ENCODE data around the gene KCNH4. TPM values are rescaled to one million over a fixed set of nuclear protein-coding genes. Genes with fewer than 3 reads are reported as not detected.
A peak's percentile ranks its signal among the peaks of the same experiment; 100 is the strongest.

The KCNH4 gene
- total and polyA plus RNA-seq, 2 donors: 0.05 to 0.09 TPM

- H3K36me3 ChIP-seq (ENCODE audit: control insufficient read depth in 2 of 2, insufficient read depth in 2 of 2, low read length in 1 of 2): peaks cover 13 to 18% of the 10 kb centered on the region in 2 donors
- WGBS: 80% methylated on average over 7 of the region's 7 CpGs
- H3K9me3 ChIP-seq (ENCODE audit: control insufficient read depth in 2 of 2, insufficient read depth in 1 of 2, low read length in 1 of 2): no peaks in the 10 kb centered on the region
- H3K4me1 ChIP-seq (ENCODE audit: control insufficient read depth in 2 of 2, insufficient read depth in 2 of 2, low read length in 2 of 2): peaks cover 6 to 27% of the 10 kb centered on the region in 2 donors
- H3K4me3 ChIP-seq (ENCODE audit: low read length in 2 of 2): peak overlapping the region; percentile 52 to 81
- no peak overlapping the region for H3K27ac ChIP-seq (ENCODE audit: low read depth in 1 of 2, low read length in 1 of 2)
- no peak for DNase-seq (ENCODE audit: low read depth in 6 of 9, low spot score in 9 of 9)
- H3K27me3 ChIP-seq (ENCODE audit: control insufficient read depth in 2 of 2, insufficient read depth in 1 of 2, low read length in 1 of 2): no peaks in the 10 kb centered on the region
Measured at GRCh38 chr17:42120161-42120769, 60.7 kb downstream of the KCNH4 start.

DNA sequence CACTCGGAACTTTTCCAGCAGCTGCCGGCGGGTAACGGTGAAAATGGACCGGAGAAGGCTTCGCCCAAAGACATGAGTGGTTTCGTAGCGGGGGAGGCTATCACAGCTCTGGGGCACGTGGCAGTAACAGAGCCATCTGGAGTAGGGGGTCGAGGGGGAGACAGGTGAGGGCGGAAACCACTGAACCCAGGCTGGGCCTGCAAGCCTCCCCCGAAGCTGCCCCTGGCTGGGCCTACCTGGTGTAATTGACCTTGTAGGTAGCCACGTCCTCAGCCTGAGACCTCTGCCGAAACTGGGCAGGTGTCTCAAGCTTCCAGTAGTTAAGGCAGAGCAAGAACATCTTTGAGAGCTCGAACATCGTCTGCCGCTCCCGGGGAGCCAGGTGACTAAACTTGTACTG, 61.6 kb downstream of the KCNH4 start:
- Histone ChIP-seq H3K36me3 (ENCODE audit: control insufficient read depth in 2 of 2, insufficient read depth in 2 of 2, low read length in 1 of 2) (peaks cover 10% of the 10 kb centered on the region in 2 donors), H3K27ac (ENCODE audit: low read depth in 1 of 2, low read length in 1 of 2) (no peak overlapping the region), H3K27me3 (ENCODE audit: control insufficient read depth in 2 of 2, insufficient read depth in 1 of 2, low read length in 1 of 2) (no peaks in the 10 kb centered on the region), H3K4me1 (ENCODE audit: control insufficient read depth in 2 of 2, insufficient read depth in 2 of 2, low read length in 2 of 2) (peaks cover 6 to 27% of the 10 kb centered on the region in 2 donors), H3K9me3 (ENCODE audit: control insufficient read depth in 2 of 2, insufficient read depth in 1 of 2, low read length in 1 of 2) (no peaks in the 10 kb centered on the region), H3K4me3 (ENCODE audit: low read length in 2 of 2) (no peak overlapping the region)
- 96% methylated on average over 18 of the region's 18 CpGs for WGBS
- DNase-seq (ENCODE audit: low read depth in 6 of 9, low spot score in 9 of 9): no peak

- Histone ChIP-seq H3K9me3 (ENCODE audit: control insufficient read depth in 2 of 2, insufficient read depth in 1 of 2, low read length in 1 of 2) (no peaks in the 10 kb centered on the region), H3K4me3 (ENCODE audit: low read length in 2 of 2) (no peak overlapping the region), H3K27me3 (ENCODE audit: control insufficient read depth in 2 of 2, insufficient read depth in 1 of 2, low read length in 1 of 2) (no peaks in the 10 kb centered on the region), H3K36me3 (ENCODE audit: control insufficient read depth in 2 of 2, insufficient read depth in 2 of 2, low read length in 1 of 2) (peaks cover 10% of the 10 kb centered on the region in 2 donors), H3K27ac (ENCODE audit: low read depth in 1 of 2, low read length in 1 of 2) (no peak overlapping the region), H3K4me1 (ENCODE audit: control insufficient read depth in 2 of 2, insufficient read depth in 2 of 2, low read length in 2 of 2) (peaks cover 6 to 27% of the 10 kb centered on the region in 2 donors)
- peak in 2 of 9 donors; percentile 59 to 72 for DNase-seq (ENCODE audit: low read depth in 6 of 9, low spot score in 9 of 9)
- WGBS: 91% methylated on average over 2 of the region's 2 CpGs
Measured at GRCh38 chr17:42118545-42118944, 62.4 kb downstream of the KCNH4 start.

DNA sequence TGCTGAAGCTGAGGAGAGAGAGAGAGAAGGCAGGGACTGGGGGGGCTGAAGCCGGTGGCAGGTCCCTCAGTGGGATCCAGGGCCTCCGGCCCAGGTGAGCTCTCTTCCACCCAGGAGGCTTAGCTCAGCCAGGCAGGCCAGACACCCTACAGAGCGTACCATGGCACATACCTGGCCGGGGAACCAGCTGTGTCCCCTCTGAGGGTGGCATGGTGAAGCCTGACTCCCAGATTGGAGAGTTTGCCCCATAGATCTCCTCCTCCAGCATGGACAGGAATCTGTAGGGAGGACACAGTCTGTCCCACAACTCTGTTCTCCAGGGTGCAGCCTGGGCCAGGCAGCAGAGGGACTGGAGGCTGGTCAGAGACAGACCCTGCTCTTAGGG, 62.8 kb downstream of the KCNH4 start:
- H3K27me3 ChIP-seq (ENCODE audit: control insufficient read depth in 2 of 2, insufficient read depth in 1 of 2, low read length in 1 of 2): no peaks in the 10 kb centered on the region
- DNase-seq (ENCODE audit: low read depth in 6 of 9, low spot score in 9 of 9): no peak
- peaks cover 10% of the 10 kb centered on the region in 2 donors for H3K36me3 ChIP-seq (ENCODE audit: control insufficient read depth in 2 of 2, insufficient read depth in 2 of 2, low read length in 1 of 2)
- WGBS: 99% methylated on average over 4 of the region's 4 CpGs
- no peak overlapping the region for H3K4me3 ChIP-seq (ENCODE audit: low read length in 2 of 2)
- no peak overlapping the region for H3K27ac ChIP-seq (ENCODE audit: low read depth in 1 of 2, low read length in 1 of 2)
- peaks cover 9 to 32% of the 10 kb centered on the region in 2 donors for H3K4me1 ChIP-seq (ENCODE audit: control insufficient read depth in 2 of 2, insufficient read depth in 2 of 2, low read length in 2 of 2)
- no peaks in the 10 kb centered on the region for H3K9me3 ChIP-seq (ENCODE audit: control insufficient read depth in 2 of 2, insufficient read depth in 1 of 2, low read length in 1 of 2)

DNA sequence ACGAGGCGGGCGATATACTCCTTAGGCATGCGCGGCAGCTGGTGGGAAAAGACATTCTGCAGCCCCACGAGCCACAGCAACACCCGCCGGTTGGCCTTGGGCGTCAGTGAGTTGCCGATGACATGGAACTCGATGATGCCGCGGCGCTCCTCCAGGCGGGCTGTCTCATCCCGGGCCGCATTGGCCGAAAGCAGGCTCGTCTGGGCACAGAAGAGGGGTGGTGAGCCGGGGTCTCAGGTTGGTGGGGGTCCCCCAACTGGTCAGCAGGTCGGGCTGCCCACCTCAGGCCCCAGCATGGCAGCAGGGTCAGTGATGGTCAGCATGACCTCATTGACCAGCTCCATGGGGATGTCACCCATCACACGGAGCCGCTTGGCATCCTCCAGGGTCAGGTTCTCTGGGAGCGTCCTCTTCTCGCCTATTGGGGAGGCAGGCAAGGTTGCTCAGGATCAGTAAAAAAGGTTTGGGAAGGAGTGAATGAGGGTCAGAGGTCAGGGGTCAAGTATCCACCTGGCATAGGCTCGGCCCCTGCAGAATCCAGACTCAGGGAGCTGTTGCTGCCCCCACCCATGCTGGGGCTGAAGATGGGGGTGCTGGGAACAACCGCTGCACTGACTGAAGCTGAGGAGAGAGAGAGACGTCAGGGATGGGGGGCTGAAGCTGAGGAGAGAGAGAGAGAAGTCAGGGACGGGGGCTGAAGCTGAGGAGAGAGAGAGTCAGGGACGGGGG, 63.4 kb downstream of the KCNH4 start:
- DNase-seq (ENCODE audit: low read depth in 6 of 9, low spot score in 9 of 9): no peak
- Histone ChIP-seq H3K4me3 (ENCODE audit: low read length in 2 of 2) (no peak overlapping the region), H3K27ac (ENCODE audit: low read depth in 1 of 2, low read length in 1 of 2) (no peak overlapping the region), H3K4me1 (ENCODE audit: control insufficient read depth in 2 of 2, insufficient read depth in 2 of 2, low read length in 2 of 2) (peaks cover 13 to 37% of the 10 kb centered on the region in 2 donors), H3K27me3 (ENCODE audit: control insufficient read depth in 2 of 2, insufficient read depth in 1 of 2, low read length in 1 of 2) (no peaks in the 10 kb centered on the region), H3K9me3 (ENCODE audit: control insufficient read depth in 2 of 2, insufficient read depth in 1 of 2, low read length in 1 of 2) (no peaks in the 10 kb centered on the region), H3K36me3 (ENCODE audit: control insufficient read depth in 2 of 2, insufficient read depth in 2 of 2, low read length in 1 of 2) (peaks cover 6 to 10% of the 10 kb centered on the region in 2 donors)
- 97% methylated on average over 30 of the region's 30 CpGs for WGBS

GRCh38 chr17:42116705-42117396, 64.1 kb downstream of the KCNH4 start:
- H3K4me3 ChIP-seq (ENCODE audit: low read length in 2 of 2): no peak overlapping the region
- H3K36me3 ChIP-seq (ENCODE audit: control insufficient read depth in 2 of 2, insufficient read depth in 2 of 2, low read length in 1 of 2): peaks cover 6 to 10% of the 10 kb centered on the region in 2 donors
- DNase-seq (ENCODE audit: low read depth in 6 of 9, low spot score in 9 of 9): peak in 8 of 9 donors; percentile 57 to 92 (median 82)
- H3K27ac ChIP-seq (ENCODE audit: low read depth in 1 of 2, low read length in 1 of 2): no peak overlapping the region
- H3K4me1 ChIP-seq (ENCODE audit: control insufficient read depth in 2 of 2, insufficient read depth in 2 of 2, low read length in 2 of 2): peaks cover 17 to 44% of the 10 kb centered on the region in 2 donors
- no peaks in the 10 kb centered on the region for H3K9me3 ChIP-seq (ENCODE audit: control insufficient read depth in 2 of 2, insufficient read depth in 1 of 2, low read length in 1 of 2)
- WGBS: 57% methylated on average over 18 of the region's 18 CpGs
- H3K27me3 ChIP-seq (ENCODE audit: control insufficient read depth in 2 of 2, insufficient read depth in 1 of 2, low read length in 1 of 2): no peaks in the 10 kb centered on the region

- no peak overlapping the region for H3K27ac ChIP-seq (ENCODE audit: low read depth in 1 of 2, low read length in 1 of 2)
- WGBS: 96% methylated on average over 9 of the region's 9 CpGs
Measured at GRCh38 chr17:42114118-42114517, 66.8 kb downstream of the KCNH4 start.

GRCh38 chr17:42113293-42114069, 67.5 kb downstream of the KCNH4 start:
- DNase-seq (ENCODE audit: low read depth in 6 of 9, low spot score in 9 of 9): no peak
- Histone ChIP-seq H3K27ac (ENCODE audit: low read depth in 1 of 2, low read length in 1 of 2) (peak overlapping the region; percentile 92 to 99), H3K9me3 (ENCODE audit: control insufficient read depth in 2 of 2, insufficient read depth in 1 of 2, low read length in 1 of 2) (no peaks in the 10 kb centered on the region), H3K36me3 (ENCODE audit: control insufficient read depth in 2 of 2, insufficient read depth in 2 of 2, low read length in 1 of 2) (peaks cover 8 to 12% of the 10 kb centered on the region in 2 donors), H3K4me1 (ENCODE audit: control insufficient read depth in 2 of 2, insufficient read depth in 2 of 2, low read length in 2 of 2) (peaks cover 16 to 42% of the 10 kb centered on the region in 2 donors), H3K27me3 (ENCODE audit: control insufficient read depth in 2 of 2, insufficient read depth in 1 of 2, low read length in 1 of 2) (no peaks in the 10 kb centered on the region), H3K4me3 (ENCODE audit: low read length in 2 of 2) (no peak overlapping the region)
- WGBS: 98% methylated on average over 28 of the region's 28 CpGs

More at GRCh38 chr17:42114118-42114517, 66.8 kb downstream of the KCNH4 start:
- no peak for DNase-seq (ENCODE audit: low read depth in 6 of 9, low spot score in 9 of 9)
- H3K4me1 ChIP-seq (ENCODE audit: control insufficient read depth in 2 of 2, insufficient read depth in 2 of 2, low read length in 2 of 2): peaks cover 17 to 47% of the 10 kb centered on the region in 2 donors
- peaks cover 8 to 10% of the 10 kb centered on the region in 2 donors for H3K36me3 ChIP-seq (ENCODE audit: control insufficient read depth in 2 of 2, insufficient read depth in 2 of 2, low read length in 1 of 2)
- no peak overlapping the region for H3K4me3 ChIP-seq (ENCODE audit: low read length in 2 of 2)
- H3K27me3 ChIP-seq (ENCODE audit: control insufficient read depth in 2 of 2, insufficient read depth in 1 of 2, low read length in 1 of 2): no peaks in the 10 kb centered on the region
- H3K9me3 ChIP-seq (ENCODE audit: control insufficient read depth in 2 of 2, insufficient read depth in 1 of 2, low read length in 1 of 2): no peaks in the 10 kb centered on the region

Data from thymus (tissue), 11 donors.